ENCODE data around the gene CDV3. TPM values are rescaled to one million over a fixed set of nuclear protein-coding genes. Genes with fewer than 3 reads are reported as not detected.

The CDV3 gene
- total and polyA plus RNA-seq, 3 donors from 2014 or later: 104 to 179 (median 135) TPM

DNA sequence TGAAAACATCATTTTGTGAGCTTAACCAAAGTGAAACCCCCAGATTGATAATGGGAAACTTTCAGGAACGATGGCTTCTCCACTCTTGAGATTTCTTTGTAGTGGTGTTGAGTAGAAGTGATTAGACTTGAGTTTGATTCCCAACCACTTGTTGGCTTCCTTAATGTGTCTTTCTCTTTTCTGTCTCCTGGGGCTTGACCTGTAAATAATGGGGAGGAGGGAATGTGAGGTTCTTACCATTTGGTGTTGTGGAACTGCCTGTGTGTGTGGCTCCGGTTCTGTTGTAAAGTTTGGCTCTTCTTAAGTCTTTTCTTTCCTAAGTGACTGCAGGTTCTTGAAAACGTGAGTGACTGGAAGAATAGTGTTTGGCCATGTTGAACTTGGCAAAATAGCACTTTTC, 2.7 kb downstream of the CDV3 start:
- intact Hi-C loops (cut with DNase I; ENCODE audit: low total_unique reads): no loop called here
- TF ChIP-seq, protein P1, sequence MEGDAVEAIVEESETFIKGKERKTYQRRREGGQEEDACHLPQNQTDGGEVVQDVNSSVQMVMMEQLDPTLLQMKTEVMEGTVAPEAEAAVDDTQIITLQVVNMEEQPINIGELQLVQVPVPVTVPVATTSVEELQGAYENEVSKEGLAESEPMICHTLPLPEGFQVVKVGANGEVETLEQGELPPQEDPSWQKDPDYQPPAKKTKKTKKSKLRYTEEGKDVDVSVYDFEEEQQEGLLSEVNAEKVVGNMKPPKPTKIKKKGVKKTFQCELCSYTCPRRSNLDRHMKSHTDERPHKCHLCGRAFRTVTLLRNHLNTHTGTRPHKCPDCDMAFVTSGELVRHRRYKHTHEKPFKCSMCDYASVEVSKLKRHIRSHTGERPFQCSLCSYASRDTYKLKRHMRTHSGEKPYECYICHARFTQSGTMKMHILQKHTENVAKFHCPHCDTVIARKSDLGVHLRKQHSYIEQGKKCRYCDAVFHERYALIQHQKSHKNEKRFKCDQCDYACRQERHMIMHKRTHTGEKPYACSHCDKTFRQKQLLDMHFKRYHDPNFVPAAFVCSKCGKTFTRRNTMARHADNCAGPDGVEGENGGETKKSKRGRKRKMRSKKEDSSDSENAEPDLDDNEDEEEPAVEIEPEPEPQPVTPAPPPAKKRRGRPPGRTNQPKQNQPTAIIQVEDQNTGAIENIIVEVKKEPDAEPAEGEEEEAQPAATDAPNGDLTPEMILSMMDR (IDR thresholded peaks at IDR 0.05): no peak
- no peak for TF ChIP-seq POLR2A (IDR thresholded peaks at IDR 0.05)
- no peaks in the 10 kb centered on the region for H3K27me3 ChIP-seq
- peaks cover 24% of the 10 kb centered on the region for H3K4me1 ChIP-seq
- 10 to 18% methylated on average over 3 of the region's 3 CpGs for WGBS, 2 donors
- DNase-seq: no peak
- H3K36me3 ChIP-seq (ENCODE audit: low read depth, missing control alignments): no peaks in the 10 kb centered on the region
- H3K27ac ChIP-seq: peak overlapping the region in 1 of 2 donors; percentile 98
- no peak overlapping the region for H3K4me3 ChIP-seq
- no peaks in the 10 kb centered on the region for H3K9me3 ChIP-seq

DNA sequence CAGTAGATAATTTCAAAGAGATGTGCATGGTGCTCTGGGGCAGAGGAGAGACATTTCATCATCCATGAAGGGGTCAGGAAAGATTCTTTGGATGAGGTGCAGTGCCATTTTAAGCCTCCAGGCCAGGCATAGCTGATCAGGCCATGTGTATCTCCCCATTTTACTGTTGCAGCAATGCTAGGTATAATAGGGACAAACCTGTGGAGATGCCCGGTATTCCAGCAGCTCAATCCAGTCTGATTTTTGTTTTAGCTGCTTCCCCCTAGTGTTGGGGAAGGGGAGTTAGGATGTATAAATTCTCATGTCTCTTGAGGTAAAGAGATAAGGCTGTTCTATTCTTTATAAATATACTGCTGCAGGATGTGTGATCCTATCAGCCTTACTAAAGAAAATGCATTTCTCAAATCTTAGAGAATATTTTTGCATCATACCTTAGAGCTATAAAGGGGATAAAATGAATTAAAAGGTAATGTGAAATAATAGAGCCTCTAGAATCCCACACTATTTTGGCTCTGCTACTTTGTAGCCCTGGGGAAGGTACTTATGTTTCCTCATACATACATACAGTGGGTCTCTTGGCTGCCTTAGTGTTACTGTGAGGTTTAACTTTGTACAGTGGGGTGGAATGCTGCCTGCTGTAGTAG, 5.2 kb downstream of the CDV3 start:
- WGBS, 2 donors: 23 to 25% methylated on average over 1 of the region's 1 CpG
- H3K9me3 ChIP-seq: no peaks in the 10 kb centered on the region
- H3K27ac ChIP-seq: no peak overlapping the region
- intact Hi-C loops (cut with DNase I; ENCODE audit: low total_unique reads): no loop called here
- no peaks in the 10 kb centered on the region for H3K27me3 ChIP-seq
- no peaks in the 10 kb centered on the region for H3K36me3 ChIP-seq (ENCODE audit: low read depth, missing control alignments)
- no peak for DNase-seq
- TF ChIP-seq, protein P1 (IDR thresholded peaks at IDR 0.05): peak in 2 of 3 experiments; percentile 12 to 37
- no peak for TF ChIP-seq POLR2A (IDR thresholded peaks at IDR 0.05)
- no peak overlapping the region for H3K4me3 ChIP-seq
- H3K4me1 ChIP-seq: peaks cover 15% of the 10 kb centered on the region

DNA sequence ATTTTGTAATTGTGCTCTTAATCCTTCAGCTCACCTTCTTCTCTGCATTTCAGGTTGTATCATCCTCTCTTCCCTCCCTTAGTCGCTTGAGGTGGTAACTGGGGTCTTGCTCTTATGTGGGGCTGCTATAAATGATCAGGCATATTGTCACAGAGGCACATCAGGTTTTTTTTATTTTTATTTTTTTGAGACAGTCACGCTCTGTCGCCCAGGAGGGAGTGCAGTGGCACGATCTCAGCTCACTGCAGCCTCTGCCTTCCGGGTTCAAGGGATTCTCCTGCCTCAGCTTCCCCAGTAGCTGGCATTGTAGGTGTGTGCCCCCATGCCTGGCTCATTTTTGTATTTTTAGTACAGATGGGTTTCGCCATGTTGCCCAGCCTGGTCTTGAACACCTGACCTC, 9.9 kb downstream of the CDV3 start:
- H3K4me1 ChIP-seq: no peaks in the 10 kb centered on the region
- no peaks in the 10 kb centered on the region for H3K9me3 ChIP-seq
- H3K27ac ChIP-seq: no peak overlapping the region
- H3K27me3 ChIP-seq: no peaks in the 10 kb centered on the region
- H3K36me3 ChIP-seq (ENCODE audit: low read depth, missing control alignments): no peaks in the 10 kb centered on the region
- H3K4me3 ChIP-seq: no peak overlapping the region
- 86 to 95% methylated on average over 6 of the region's 6 CpGs for WGBS, 2 donors
- intact Hi-C loops (cut with DNase I; ENCODE audit: low total_unique reads): no loop called here
- DNase-seq: no peak
- TF ChIP-seq, protein P1 (IDR thresholded peaks at IDR 0.05): no peak
- no peak for TF ChIP-seq POLR2A (IDR thresholded peaks at IDR 0.05)

DNA sequence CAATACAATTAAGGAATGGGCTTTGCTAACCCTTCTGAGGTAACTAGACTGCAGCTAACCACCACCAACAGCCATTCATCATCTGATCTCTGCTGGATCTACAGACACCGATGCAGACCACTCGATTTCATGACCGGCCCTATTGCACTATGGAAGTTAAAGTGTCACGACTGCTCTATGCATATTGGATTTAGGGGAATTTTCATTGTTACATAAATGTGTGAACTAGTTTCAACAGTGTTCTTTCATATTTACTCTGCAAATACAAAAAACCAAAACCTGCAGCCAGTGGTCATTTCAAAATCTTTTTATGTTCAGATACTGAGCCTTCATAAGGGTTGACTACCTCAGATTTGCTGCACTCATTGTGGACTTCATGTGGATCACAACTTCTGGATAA, 14.5 kb downstream of the CDV3 start:
- H3K4me1 ChIP-seq: no peaks in the 10 kb centered on the region
- intact Hi-C loops (cut with DNase I; ENCODE audit: low total_unique reads): no loop called here
- DNase-seq: no peak
- 82 to 94% methylated on average over 4 of the region's 4 CpGs for WGBS, 2 donors
- no peaks in the 10 kb centered on the region for H3K27me3 ChIP-seq
- TF ChIP-seq, protein P1 (IDR thresholded peaks at IDR 0.05): no peak
- TF ChIP-seq POLR2A (IDR thresholded peaks at IDR 0.05): no peak
- H3K27ac ChIP-seq: no peak overlapping the region
- H3K36me3 ChIP-seq (ENCODE audit: low read depth, missing control alignments): no peaks in the 10 kb centered on the region
- no peak overlapping the region for H3K4me3 ChIP-seq
- no peaks in the 10 kb centered on the region for H3K9me3 ChIP-seq
